ENCODE results near the gene MAP7.

The MAP7 gene

DNA sequence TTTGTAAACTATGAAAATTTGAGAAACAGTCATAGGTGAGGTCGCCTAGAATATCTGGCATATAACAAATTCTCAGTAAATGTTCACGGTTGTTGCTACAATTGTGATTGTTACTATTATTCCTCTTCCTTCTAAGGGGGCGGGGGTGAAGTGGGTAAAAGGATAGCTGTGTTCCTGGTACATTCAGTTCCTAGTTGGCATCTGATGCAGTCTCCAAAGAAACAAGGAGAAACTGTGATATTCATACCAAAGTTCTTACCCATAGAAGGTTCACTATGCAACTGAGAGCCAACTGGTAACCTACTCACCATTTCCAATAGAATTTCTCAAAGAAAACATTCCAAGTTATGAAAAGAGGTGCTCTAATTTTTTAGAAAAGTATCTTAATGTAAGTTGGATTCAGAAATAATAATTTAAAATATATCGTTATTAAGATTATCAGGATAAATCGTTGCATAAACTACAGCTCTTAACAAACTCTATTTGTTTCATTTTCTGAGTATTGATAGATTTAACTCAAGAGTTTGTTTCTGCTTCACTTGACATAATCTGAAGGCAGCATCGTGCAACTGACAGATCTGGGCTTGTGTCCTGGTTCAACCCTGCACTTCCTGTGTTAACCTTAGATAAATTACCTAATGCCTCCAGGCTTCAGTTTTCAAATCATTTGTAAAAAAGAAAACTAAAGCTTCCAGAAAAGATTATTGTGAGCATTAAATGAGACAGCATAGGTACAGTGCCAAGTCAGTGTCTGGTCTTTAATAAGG, 13.3 kb upstream of the MAP7 start:
- no peak for DNase-seq (ENCODE audit: low read depth)

DNA sequence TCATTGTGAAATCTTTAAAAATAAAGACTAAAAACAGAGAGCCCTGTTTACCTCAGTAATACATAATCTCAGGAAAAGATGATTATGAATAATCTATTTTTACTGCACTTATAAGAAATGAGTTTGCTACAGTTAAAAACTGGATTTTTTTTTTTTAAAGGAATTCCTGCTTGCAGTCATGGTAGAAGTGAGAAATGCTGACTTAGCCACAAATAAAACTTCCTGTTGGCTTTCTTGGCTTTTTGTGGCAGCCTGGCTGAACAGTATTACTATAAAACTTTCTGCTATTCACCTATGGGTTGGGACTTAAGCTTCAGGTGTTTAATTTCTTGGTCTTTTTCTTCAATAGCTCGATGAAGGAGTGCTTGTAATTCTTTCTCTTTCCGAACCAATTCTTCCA, 12.0 kb upstream of the MAP7 start:
- DNase-seq (ENCODE audit: low read depth) = no peak

DNA sequence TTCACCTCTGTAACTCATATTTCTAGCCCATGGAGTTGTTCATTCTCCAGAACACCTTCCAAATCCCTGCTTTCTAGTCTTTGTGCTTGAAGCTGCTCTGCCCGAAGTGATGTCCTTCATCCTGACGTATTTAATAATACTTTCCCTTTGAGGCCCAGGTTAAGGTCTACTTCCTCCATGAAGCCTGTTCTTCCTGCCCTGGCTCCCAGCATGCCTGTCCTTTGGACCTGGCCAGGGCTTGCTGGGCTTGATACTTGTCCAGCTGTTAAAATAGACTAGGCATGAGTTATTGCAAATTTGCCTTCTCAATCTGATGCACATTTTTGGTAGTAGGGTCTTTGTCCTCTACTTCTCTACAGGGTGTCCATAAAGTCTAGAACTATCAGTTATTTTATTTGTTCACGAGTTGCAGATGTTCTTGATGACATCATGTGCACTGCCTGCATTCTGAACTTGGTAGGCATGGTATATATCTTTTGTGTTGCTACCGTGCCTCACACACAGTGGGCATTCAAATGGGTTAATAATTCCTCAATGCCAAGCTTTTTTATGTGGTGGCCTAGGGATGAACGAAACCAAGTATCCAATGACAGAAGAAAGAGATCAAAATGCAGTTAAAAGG, 3.1 kb upstream of the MAP7 start:
- no peak for DNase-seq (ENCODE audit: low read depth)

DNA sequence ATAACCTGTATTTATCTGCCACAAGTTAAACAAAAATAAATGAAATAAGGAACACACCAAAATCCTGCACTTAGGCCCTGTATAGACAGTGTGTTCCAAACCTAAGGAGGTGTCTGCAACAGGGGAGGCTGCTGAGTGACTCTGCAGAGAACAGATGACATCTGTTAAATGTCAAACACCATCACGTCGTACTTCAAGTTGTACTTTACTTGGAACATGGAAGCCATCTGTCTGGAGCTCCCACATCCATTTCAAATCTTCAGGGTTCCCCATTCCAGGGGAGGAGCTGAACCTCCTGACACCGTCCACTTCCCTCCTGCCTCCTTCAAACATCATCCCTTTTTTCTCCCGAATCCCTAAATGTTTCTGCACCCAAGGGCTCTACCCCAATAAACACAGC, 1.8 kb upstream of the MAP7 start:
- no peak for DNase-seq (ENCODE audit: low read depth)

DNA sequence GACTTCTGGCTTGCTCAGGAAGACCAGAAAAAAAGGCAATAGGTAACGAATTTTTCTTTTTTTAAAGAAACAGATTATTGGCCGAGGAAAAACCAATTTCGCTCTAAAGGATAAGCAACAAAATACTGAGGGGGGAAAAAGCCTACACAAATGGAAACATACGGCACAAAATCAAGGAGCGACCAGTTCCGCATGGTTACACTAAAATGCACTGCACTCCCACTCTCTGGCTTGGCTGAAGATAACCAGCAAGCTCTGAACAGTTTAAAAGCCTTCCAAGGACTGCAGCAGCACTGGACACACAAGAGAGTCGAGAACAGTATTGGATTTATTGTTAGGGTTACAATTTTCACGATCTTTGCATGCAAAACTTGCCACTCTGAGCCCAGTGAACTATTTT, 881 bp upstream of the MAP7 start:
- DNase-seq (ENCODE audit: low read depth) = no peak

DNA sequence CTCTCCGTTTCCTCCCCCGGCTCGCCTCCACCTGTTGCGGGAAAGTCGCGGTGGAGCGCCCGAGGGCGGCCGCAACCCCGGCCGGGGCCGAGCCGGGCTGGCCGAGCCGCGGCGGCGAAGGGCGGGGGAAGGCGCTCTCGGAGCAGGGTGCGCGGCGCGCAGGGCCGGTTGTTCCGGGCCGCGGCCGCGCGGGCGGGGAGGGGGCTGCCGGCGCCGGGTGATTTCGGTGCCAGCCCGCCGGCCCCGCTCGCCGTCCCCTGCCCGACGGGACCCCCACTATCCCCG, 235 bp downstream of the MAP7 start:
- no peak for DNase-seq (ENCODE audit: low read depth)

DNA sequence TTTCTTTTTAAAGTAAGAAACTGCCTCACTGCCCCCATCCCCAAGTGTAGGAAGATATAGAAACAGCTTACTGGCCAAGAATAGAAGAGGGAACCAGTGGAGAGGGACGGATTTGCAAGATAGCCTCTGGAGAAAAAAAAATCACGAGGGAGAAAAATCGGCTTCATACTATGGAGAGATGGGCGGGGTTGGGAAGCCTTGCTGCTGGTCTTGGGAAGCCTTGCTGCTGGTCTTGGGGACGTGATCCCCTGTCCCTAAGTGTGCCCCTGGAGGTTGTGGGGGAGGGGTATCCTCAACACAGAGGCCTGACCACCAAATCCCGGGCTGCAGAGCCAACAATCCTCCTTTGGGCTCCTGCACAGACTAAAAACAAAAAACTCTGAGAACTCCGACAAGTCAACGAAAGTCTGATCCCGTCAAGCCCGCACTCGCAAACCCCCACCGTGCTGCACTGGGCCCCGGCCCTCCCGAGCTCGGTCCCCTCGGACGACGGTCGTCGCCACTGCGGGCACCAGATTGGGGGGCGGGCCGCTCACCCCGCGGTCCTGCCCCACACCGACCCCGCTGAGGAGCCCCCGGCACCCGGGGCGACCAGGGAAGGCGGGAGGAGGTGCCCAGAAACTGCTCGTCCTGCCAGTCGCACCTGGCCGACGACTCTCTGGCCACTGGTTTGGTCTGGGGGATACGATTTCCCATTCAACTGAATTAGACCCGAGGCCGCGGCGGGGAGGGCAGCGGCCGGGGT, 750 bp downstream of the MAP7 start:
- DNase-seq (ENCODE audit: low read depth) = no peak

DNA sequence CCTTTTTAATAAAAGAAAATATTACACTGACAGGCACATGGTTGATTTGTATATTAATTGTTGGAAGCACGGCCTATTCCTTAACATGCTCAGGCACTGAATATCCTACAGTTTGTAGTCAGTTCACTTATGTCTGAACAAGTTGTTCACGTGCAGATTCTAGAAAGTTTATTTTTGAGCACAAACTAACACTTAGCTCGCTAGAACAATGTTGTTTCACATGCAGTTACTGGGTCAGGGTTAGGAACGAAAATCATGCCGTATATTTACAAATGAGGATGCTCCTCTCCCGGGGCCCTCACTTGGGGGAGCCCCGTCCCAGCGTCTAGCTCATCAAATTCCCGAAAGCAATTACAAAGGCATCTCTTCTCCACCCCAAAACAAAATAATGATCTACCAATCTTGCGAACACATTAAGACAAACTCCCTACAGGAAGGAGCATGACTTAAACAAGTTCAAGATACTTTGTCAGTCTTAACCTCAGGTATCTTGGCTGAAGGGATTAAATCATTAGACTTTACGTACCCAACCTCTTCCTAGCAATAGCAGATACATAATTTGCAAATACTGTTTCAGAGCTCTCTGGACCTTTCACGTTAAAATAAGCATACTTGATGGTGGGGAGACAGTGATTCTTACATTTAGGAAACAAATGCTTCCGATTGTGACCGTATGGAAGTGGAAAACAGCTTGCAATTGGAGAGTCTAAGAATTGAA, 1.5 kb downstream of the MAP7 start:
- DNase-seq (ENCODE audit: low read depth) = no peak

DNA sequence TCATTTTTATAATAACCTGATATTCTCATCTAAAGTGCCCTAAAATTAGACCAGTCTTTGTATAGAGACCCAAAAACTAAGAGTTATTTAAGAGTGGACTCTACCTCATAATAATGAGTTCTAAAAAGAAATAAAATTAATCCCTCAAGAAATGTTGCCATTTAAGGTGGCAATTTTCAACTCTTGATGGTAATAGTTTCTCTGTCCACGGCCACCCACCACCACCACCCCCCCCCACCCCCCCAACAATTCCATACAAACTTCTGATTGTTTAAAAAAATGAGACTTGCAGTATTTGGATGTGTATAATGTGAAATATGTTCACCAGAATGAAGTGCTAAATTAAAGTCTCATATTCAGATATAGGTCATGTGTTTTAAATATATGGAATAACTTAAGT, 2.4 kb downstream of the MAP7 start:
- DNase-seq (ENCODE audit: low read depth) = no peak

DNA sequence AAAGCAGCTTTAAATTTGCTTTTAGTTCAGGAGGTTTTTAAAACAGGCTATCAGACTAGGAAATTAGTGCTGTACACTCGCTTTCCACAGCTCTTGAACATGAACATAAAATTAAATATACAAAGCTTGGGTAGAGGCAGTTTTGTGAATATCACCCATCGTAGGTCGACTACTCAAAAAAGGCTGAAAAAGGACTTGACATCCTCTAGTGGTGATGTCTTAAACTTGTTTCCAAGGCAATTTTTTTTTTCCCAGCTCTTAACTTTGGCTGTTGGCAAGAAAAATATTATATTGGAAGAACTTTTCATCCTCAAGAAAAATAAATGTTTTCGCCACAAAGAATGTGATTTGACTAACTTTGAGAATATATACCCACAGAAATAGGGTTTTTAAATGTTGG, 2.9 kb downstream of the MAP7 start:
- DNase-seq (ENCODE audit: low read depth) = no peak

DNA sequence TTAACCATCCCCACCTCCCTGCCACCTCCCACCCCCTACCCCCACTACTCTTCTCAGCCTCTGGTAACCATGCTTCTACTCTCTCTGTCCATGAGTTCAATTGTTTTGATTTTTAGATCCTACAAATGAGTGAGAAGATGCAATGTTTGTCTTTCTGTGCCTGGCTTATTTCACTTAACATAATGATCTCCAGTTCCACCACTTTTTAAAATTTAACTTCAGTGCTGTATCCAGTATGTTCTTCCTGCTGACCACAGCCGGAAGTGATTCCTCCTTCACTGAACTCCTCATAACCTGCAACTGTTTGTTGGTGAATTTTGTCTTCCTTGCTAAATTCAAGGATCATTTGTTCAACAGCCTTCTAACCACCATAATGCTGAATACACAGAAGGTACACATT, 3.9 kb downstream of the MAP7 start:
- no peak for DNase-seq (ENCODE audit: low read depth)

DNA sequence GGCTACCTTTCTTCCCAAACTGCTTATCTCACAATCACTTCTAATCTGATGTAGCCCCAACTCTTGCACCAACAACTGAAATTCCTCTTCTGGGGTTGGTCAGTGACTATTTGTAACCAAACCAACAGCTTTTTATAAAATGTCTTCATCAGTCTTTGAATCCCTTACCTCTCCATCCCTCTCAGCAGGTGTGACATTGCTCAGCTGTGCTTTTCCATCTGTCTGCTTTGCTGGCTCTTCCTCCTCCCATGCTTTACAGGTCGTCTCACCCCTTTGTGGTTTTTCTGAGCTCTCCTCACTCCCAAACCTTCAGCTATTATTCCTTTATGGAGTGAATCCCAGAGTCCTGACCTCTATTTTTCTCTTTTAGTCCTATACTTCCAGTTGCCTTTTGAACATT, 5.9 kb downstream of the MAP7 start:
- no peak for DNase-seq (ENCODE audit: low read depth)

DNA sequence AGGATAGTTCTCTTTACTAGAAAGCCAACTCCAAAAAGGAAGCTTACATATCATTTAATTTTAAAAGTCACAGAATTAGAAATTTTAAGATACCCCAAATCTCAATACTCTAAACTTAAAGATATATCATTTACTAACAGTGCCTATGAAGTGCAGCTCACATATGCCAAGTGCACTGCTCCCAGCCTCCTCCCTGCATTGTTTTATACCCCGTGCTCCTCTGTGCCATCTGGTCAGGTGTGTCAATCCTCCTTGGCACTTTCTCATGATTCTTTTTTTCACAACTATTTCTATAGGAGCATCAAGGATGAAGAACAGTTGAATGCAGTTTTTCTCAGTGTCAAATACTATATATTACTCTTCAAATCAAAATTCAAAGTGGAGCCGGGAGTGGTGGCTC, 8.8 kb downstream of the MAP7 start:
- DNase-seq (ENCODE audit: low read depth) = no peak

DNA sequence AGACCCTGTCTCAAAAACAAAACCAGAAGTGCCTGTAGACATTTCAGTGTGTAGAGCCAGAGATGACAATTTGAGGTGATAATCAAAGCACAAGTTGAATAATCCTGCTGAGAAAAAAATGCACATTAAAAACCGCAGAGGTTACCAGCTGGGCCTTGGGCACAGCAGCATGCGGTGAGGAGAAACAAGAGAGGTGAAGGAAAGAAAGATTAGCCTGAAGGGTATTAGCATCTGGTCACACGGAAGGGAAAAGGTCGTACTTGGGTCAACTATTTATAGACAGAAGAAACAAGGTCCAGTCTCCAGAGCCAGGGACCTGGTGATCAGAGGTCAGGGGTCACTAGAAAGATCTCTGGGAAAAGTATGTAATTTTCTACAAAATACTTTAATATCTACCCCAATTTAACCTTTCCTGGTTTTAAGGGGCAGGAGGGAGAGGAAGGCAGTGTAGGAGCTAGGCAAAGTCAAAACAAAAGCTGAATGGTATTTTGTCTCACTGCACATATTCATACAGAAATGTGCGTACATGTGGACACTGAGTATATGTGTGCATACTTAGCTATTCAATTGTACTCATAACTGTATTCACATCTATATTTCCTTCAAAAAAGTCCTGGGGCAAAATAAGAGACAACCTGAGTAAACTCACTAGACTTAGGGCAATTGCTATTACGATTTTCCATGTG, 10.1 kb downstream of the MAP7 start:
- DNase-seq (ENCODE audit: low read depth) = no peak

DNA sequence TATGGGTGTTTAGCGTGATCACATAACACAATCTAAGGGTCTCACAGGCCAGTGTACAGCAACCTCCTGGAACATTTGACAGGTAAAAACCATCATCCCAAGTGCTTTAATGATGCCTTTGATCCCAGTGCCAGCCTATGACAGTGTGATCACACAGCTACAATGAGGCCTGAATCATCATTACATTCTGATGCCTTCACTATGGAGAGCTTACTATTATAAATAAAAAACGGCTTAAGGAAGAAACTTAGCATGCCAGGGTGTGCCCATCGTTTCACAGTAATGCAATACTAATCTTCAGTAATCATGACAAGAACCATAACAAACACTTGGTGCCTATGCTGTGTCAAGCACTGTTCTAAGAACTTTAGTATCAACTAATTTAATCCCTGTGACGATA, 11.4 kb downstream of the MAP7 start:
- DNase-seq (ENCODE audit: low read depth) = no peak

DNA sequence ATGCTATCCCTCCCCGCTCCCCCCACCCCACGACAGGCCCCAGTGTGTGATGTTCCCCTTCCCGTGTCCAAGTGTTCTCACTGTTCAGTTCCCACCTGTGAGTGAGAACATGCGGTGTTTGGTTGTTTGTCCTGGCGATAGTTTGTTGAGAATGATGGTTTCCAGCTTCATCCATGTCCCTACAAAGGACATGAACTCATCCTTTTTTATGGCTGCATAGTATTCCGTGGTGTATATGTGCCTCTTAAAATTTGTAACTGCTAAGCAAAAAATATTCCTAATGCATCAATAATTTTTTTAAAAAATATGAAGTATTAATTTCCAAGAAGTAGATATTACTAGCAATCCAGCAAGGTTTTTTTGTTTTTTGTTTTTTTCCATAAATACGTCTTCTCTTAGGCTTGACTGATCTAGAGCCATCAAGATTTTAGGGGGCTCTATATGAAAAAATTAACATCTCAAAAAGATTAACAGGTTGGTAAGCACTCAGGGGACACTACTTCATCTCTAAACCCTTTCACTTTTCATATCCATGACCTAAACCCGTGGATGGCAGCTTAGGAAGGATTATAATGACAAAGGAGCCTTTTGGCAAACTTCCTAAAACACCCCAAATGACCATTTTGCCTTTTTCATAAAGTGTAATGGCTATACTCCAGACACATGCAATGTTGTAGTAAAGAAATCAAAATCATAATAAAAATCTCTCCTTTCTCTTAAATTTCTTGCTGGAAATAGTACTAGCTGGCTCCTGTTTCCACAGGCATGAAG, 14.2 kb downstream of the MAP7 start:
- DNase-seq (ENCODE audit: low read depth) = no peak

DNA sequence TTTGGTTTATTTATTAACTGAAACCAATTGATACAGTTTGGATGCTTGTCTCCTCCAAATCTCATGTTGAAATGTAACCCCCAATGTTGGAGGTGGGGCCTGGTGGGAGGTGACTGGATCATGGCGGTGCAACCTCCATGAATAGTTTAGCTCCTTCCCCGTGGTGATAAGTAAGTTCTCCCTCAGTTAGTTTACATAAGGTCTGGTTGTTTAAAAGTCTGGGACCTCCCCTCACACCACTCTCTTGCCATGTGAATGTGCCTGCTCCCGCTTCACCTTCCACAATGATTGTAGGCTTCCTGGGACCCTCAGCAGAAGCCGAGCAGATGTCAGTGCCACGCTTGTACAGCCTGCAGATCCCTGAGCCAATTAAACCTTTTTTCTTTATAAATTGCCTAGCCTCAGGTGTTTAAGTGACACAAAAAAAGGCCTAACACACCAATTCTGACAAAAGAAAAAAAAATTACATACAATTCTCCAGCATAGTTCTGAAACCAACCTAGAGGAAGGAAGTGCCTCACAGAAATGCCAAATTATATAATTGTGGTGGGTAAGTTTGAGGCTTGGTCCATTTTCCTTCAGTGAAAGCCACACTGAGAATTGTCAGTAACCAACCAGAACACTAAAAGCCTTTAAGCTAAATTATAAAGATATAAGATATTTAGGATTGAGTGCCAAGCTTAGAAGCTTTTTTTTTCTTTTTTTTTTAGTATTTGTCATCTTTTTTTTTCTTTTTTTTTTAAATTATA, 15.0 kb downstream of the MAP7 start:
- DNase-seq (ENCODE audit: low read depth) = no peak

DNA sequence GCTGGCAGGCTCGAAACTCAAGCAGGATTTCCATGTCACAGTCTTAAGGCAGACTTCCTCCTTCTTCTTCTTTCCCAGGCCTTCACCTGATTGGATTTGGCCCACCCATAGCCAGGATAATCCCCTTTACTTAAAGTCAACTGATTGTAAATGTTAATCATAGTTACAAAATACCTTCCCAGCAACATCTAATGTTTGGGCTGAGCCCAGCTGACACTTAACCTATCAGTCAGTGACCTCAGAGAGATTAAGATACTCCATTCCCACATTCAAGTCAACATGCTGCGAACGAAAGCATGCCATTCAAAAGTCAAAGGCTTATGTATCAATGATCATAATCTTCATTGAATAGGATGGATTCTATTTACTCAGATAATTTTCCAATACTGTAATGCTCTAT, 16.0 kb downstream of the MAP7 start:
- no peak for DNase-seq (ENCODE audit: low read depth)

DNA sequence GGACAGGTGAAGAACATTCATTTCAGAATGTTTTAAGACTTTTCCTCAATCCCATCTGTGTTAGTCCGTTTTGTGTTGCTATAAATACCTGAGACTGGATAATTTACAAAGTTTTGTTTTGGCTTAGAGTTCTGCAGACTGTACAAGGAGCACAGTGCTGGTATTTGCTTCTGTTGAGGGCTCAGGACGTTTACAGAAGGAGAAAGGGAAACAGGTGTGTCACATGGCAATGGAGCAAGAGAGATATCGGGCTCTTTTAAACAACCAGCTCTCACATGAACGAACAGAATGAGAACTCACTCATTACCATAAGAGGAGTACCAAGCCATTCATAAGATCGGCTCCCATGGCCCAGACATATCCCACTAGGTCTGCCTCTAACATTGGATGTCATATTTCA, 16.7 kb downstream of the MAP7 start:
- no peak for DNase-seq (ENCODE audit: low read depth)

DNA sequence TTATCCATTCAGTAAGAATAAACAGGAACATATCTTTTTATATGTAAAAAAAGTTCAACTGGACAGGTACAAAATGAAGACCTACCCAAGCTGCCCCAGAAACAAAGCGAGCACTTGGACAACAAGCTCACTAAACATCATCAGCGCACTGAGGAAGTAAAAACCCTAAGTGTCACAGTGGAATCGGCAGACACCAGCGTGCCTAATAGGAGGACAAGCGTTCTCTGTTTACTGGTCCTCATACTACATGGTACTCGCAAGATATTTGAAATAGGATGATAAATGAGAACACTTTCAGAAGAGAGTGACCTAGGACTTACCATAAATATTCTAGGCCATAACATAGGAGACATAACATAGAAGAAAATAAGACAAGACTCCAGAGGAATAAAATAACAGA, 18.2 kb downstream of the MAP7 start:
- no peak for DNase-seq (ENCODE audit: low read depth)

DNA sequence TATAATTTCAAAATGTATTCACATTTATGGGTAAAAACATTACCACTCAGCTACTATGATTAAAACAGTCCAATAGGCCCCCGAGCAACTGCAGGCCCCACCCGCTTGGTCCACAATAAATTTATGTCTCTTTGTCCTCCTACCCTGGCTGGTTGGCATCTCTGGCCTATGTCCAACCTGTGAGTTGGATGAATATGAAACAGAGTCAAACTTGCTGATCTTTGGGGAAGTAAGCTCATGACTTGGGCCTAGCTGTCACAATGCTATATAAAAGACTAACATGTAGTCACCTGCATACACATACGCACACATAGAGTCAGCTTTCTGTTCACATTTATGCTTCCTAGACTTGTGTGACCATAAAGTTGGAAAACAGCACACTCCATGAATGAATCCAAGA, 20.5 kb downstream of the MAP7 start:
- no peak for DNase-seq (ENCODE audit: low read depth)

Data from non-pigmented ciliary epithelial cell (primary cell).